HG03571 (cell line): ENCODE data around the gene UNC13C.

Experiments used
- ATAC-seq: cut with Tn5 transposase; IDR thresholded peaks from one replicate; pipeline ENCODE4 v1.9.1; 2021; ENCODE audit not compliant: unreplicated experiment

The UNC13C gene

GRCh38 chr15:54017251-54017650, 39.0 kb downstream of the UNC13C start:
- ATAC-seq: no peak

GRCh38 chr15:54017959-54018358, 39.7 kb downstream of the UNC13C start:
- no peak for ATAC-seq

- ATAC-seq: no peak
Measured at GRCh38 chr15:54026258-54026657, 48.0 kb downstream of the UNC13C start.

GRCh38 chr15:54026891-54027290, 48.6 kb downstream of the UNC13C start:
- ATAC-seq: no peak

- ATAC-seq: no peak
Measured at GRCh38 chr15:54029081-54029480, 50.8 kb downstream of the UNC13C start.

- ATAC-seq: no peak
Measured at GRCh38 chr15:54032066-54032465, 53.8 kb downstream of the UNC13C start.

- no peak for ATAC-seq
Measured at GRCh38 chr15:54033356-54033860, 55.2 kb downstream of the UNC13C start.

- no peak for ATAC-seq
Measured at GRCh38 chr15:54033869-54034458, 55.7 kb downstream of the UNC13C start.

- no peak for ATAC-seq
Measured at GRCh38 chr15:54035616-54036015, 57.4 kb downstream of the UNC13C start.

GRCh38 chr15:54045397-54045796, 67.2 kb downstream of the UNC13C start:
- ATAC-seq: no peak

GRCh38 chr15:54046093-54046492, 67.9 kb downstream of the UNC13C start:
- no peak for ATAC-seq

GRCh38 chr15:54064365-54064764, 86.1 kb downstream of the UNC13C start:
- ATAC-seq: no peak

GRCh38 chr15:54066403-54066802, 88.2 kb downstream of the UNC13C start:
- ATAC-seq: no peak

GRCh38 chr15:54082836-54083492, 104.7 kb downstream of the UNC13C start:
- no peak for ATAC-seq

- no peak for ATAC-seq
Measured at GRCh38 chr15:54083501-54083900, 105.3 kb downstream of the UNC13C start.

GRCh38 chr15:54083991-54084390, 105.8 kb downstream of the UNC13C start:
- ATAC-seq: no peak

- no peak for ATAC-seq
Measured at GRCh38 chr15:54088837-54089236, 110.6 kb downstream of the UNC13C start.

- ATAC-seq: no peak
Measured at GRCh38 chr15:54089776-54090175, 111.5 kb downstream of the UNC13C start.

- no peak for ATAC-seq
Measured at GRCh38 chr15:54091651-54092050, 113.4 kb downstream of the UNC13C start.

GRCh38 chr15:54094661-54095060, 116.4 kb downstream of the UNC13C start:
- no peak for ATAC-seq

- ATAC-seq: no peak
Measured at GRCh38 chr15:54097019-54097418, 118.8 kb downstream of the UNC13C start.

- ATAC-seq: no peak
Measured at GRCh38 chr15:54099010-54099409, 120.8 kb downstream of the UNC13C start.
